ENCODE results near the gene CCRL2.
"Not testable (repeated sequence)": the region's sequence is repeated elsewhere in the genome, so short reads cannot be mapped to it uniquely, and the experiment has no call there.

Gene CCRL2

GRCh38 chr3:46429671-46430070, 22.6 kb downstream of the CCRL2 start:
- DNase-seq (ENCODE audit: extremely low read depth, insufficient read length), result no peak
- no peaks in the 10 kb centered on the region; the same call in 1 of the 2 replicates for H3K27me3 ChIP-seq (replicated peaks; ENCODE audit: control insufficient read depth, insufficient read depth, low read length)
- H3K36me3 ChIP-seq (ENCODE audit: control insufficient read depth, insufficient read depth, low read length), result no peaks in the 10 kb centered on the region
- TF ChIP-seq CTCF (IDR thresholded peaks at IDR 0.05; ENCODE audit: insufficient read depth, low read length, poor library complexity, severe bottlenecking), result no peak
- no peak overlapping the region for H3K4me3 ChIP-seq (replicated peaks; ENCODE audit: low read depth, low read length)

- not testable (repeated sequence) for H3K36me3 ChIP-seq (ENCODE audit: control insufficient read depth, insufficient read depth, low read length); DNase-seq (ENCODE audit: extremely low read depth, insufficient read length); H3K4me3 ChIP-seq (replicated peaks; ENCODE audit: low read depth, low read length); H3K27me3 ChIP-seq (replicated peaks; ENCODE audit: control insufficient read depth, insufficient read depth, low read length)
Observed at GRCh38 chr3:46430879-46431278, 23.8 kb downstream of the CCRL2 start.

GRCh38 chr3:46431905-46432304, 24.8 kb downstream of the CCRL2 start:
- not testable (repeated sequence) for DNase-seq (ENCODE audit: extremely low read depth, insufficient read length); H3K4me3 ChIP-seq (replicated peaks; ENCODE audit: low read depth, low read length); H3K36me3 ChIP-seq (ENCODE audit: control insufficient read depth, insufficient read depth, low read length); H3K27me3 ChIP-seq (replicated peaks; ENCODE audit: control insufficient read depth, insufficient read depth, low read length)

GRCh38 chr3:46433118-46433517, 26.1 kb downstream of the CCRL2 start:
- not testable (repeated sequence) for H3K27me3 ChIP-seq (replicated peaks; ENCODE audit: control insufficient read depth, insufficient read depth, low read length); H3K36me3 ChIP-seq (ENCODE audit: control insufficient read depth, insufficient read depth, low read length); H3K4me3 ChIP-seq (replicated peaks; ENCODE audit: low read depth, low read length); DNase-seq (ENCODE audit: extremely low read depth, insufficient read length)

- no peak overlapping the region for H3K4me3 ChIP-seq (replicated peaks; ENCODE audit: low read depth, low read length)
- no peak for TF ChIP-seq CTCF (IDR thresholded peaks at IDR 0.05; ENCODE audit: insufficient read depth, low read length, poor library complexity, severe bottlenecking)
- no peak for DNase-seq (ENCODE audit: extremely low read depth, insufficient read length)
- no peaks in the 10 kb centered on the region for H3K36me3 ChIP-seq (ENCODE audit: control insufficient read depth, insufficient read depth, low read length)
- H3K27me3 ChIP-seq (replicated peaks; ENCODE audit: control insufficient read depth, insufficient read depth, low read length), result no peaks in the 10 kb centered on the region; the same call in none of the 2 replicates
Observed at GRCh38 chr3:46433841-46434240, 26.8 kb downstream of the CCRL2 start.

GRCh38 chr3:46435081-46435726, 28.1 kb downstream of the CCRL2 start:
- Histone ChIP-seq H3K4me3 (replicated peaks; ENCODE audit: low read depth, low read length) (no peak overlapping the region), H3K36me3 (ENCODE audit: control insufficient read depth, insufficient read depth, low read length) (no peaks in the 10 kb centered on the region), H3K27me3 (replicated peaks; ENCODE audit: control insufficient read depth, insufficient read depth, low read length) (no peaks in the 10 kb centered on the region; the same call in none of the 2 replicates)
- TF ChIP-seq CTCF (IDR thresholded peaks at IDR 0.05; ENCODE audit: insufficient read depth, low read length, poor library complexity, severe bottlenecking), result no peak
- no peak for DNase-seq (ENCODE audit: extremely low read depth, insufficient read length)

- DNase-seq (ENCODE audit: extremely low read depth, insufficient read length), result no peak
- H3K4me3 ChIP-seq (replicated peaks; ENCODE audit: low read depth, low read length), result no peak overlapping the region
- no peaks in the 10 kb centered on the region; the same call in none of the 2 replicates for H3K27me3 ChIP-seq (replicated peaks; ENCODE audit: control insufficient read depth, insufficient read depth, low read length)
- no peaks in the 10 kb centered on the region for H3K36me3 ChIP-seq (ENCODE audit: control insufficient read depth, insufficient read depth, low read length)
- TF ChIP-seq CTCF (IDR thresholded peaks at IDR 0.05; ENCODE audit: insufficient read depth, low read length, poor library complexity, severe bottlenecking), result no peak
Observed at GRCh38 chr3:46438831-46439230, 31.8 kb downstream of the CCRL2 start.
